Measurements from ENCODE around the gene ISCA2.

The ISCA2 gene

DNA sequence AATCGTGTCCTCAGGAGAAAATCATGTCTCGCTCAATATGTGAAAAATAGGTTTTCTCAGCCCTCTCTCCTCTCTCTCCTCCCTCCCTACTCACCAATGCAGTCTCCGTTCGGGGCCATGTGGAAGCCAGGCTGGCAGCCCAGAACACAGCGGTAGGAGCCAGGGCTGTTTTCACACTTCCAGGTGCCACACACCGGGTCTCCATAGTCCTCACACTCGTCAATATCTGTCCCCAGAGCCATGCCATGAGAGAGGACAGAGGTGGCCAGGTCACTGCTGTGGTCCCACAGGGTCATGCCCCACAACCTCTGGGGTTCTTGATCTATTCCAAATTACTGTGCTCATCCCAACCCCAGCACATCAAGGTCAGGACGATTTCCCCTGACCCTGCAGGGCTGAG is 13.5 kb downstream of the ISCA2 start:
- DNase-seq (ENCODE audit: low read depth): no peak
- TF ChIP-seq, protein P1, sequence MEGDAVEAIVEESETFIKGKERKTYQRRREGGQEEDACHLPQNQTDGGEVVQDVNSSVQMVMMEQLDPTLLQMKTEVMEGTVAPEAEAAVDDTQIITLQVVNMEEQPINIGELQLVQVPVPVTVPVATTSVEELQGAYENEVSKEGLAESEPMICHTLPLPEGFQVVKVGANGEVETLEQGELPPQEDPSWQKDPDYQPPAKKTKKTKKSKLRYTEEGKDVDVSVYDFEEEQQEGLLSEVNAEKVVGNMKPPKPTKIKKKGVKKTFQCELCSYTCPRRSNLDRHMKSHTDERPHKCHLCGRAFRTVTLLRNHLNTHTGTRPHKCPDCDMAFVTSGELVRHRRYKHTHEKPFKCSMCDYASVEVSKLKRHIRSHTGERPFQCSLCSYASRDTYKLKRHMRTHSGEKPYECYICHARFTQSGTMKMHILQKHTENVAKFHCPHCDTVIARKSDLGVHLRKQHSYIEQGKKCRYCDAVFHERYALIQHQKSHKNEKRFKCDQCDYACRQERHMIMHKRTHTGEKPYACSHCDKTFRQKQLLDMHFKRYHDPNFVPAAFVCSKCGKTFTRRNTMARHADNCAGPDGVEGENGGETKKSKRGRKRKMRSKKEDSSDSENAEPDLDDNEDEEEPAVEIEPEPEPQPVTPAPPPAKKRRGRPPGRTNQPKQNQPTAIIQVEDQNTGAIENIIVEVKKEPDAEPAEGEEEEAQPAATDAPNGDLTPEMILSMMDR (IDR thresholded peaks at IDR 0.05; ENCODE audit: insufficient read depth, low read depth, low read length, missing control alignments): no peak

DNA sequence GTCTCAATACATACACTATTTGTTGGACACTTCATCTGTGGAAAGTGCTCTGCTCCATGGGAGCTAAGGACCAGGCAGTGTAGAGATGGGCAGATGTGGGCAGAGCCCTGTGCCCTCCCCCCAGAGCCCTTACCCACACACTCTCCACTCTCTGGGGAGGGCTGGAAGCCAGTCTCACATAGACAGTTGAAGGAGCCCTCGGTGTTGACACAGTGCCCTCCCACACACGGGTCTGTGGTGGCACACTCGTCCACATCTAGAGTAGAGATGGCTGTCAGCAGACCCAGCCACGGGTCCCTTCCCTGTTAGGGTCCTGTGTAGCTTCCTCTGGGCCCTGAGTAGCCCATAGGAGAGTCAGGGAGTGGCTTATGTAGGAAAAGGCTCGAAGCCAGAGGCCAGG is 14.3 kb downstream of the ISCA2 start:
- DNase-seq (ENCODE audit: low read depth): no peak
- H3K4me3 ChIP-seq (ENCODE audit: low read length): no peak overlapping the region
- TF ChIP-seq, protein P1 (IDR thresholded peaks at IDR 0.05; ENCODE audit: insufficient read depth, low read depth, low read length, missing control alignments): no peak

More for the DNA sequence above, 13.5 kb downstream of the ISCA2 start:
- no peak overlapping the region for H3K4me3 ChIP-seq (ENCODE audit: low read length)

DNA sequence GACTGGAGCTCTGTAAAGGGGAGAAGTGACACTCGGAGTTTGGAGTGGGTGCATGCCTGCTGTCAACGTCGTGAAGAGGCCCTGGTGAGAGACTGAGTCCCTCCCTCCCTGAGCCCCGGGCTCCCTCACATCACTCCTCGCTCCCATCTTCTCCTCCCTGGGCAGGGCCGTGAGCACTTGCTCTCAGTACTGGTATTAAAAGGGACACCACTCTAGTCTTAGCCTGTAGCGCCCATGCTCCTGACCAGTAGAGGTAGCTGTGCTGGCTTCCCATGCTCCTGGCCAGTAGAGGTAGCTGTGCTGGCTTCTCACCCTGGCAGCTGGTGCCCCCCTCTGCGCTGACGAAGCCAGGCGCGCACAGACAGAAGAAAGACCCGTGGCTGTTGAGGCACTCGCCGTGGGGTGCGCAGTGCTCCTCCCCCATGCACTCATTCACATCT is 14.7 kb downstream of the ISCA2 start:
- no peak overlapping the region for H3K4me3 ChIP-seq (ENCODE audit: low read length)
- TF ChIP-seq, protein P1 (IDR thresholded peaks at IDR 0.05; ENCODE audit: insufficient read depth, low read depth, low read length, missing control alignments): peak; percentile 35
- no peak for DNase-seq (ENCODE audit: low read depth)

DNA sequence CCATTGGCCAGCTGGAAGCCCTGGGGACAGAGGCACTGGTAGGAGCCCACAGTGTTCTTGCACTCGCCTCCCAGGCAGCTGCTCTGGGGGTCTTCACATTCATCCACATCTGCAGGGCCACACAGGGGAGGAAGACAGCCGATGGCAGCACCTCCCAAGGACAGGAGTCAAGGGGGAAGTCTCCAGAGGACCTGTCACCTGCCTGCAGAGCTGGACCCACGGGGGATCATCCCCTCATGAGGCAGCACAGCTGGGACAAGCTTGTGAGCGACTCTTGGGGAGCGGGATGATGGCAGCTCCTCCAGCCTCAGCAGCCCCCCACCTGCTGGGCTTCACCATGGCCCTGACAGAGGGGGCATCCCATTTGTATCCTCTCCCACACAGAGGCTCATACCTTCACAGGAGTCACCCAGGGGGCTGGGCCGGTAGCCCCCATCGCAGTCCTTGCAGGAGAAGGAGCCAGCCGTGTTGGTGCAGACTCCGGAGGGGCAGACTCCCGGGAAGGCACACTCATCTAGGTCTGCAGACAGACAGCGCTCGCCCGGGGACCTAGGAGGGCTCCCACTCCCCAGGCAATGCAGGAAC is 15.4 kb downstream of the ISCA2 start:
- TF ChIP-seq, protein P1 (IDR thresholded peaks at IDR 0.05; ENCODE audit: insufficient read depth, low read depth, low read length, missing control alignments): no peak
- DNase-seq (ENCODE audit: low read depth): no peak
- H3K4me3 ChIP-seq (ENCODE audit: low read length): no peak overlapping the region

DNA sequence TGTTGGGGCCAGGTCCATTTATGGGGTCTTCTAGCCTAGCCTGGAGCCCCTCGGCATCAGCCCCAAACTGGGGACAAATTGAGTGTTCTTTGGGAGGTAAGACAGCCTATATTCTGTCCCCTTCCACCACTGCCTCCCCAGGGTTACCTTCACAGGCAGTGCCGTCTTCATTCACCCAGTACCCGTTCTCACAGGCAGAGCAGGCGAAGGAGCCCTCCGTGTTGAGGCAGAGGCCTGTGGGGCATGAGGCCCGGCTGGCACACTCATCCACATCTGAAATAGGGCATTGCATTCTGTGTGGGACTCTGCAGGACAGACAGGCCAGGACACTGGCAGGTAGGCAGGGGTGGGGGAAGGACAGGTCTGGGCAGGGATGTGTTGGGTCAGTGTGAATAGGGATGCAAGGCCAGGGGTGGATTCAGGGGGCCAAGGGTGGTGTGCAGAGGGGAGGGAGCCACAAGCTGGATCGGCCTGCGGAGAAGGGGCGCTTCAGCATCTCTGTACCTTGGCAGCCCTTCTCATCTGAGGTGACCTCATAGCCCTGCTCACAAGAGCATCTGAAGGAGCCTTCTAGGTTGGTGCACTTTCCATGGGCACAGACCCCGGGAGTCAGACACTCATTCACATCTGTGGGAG is 16.1 kb downstream of the ISCA2 start:
- DNase-seq (ENCODE audit: low read depth): no peak
- no peak overlapping the region for H3K4me3 ChIP-seq (ENCODE audit: low read length)
- TF ChIP-seq, protein P1 (IDR thresholded peaks at IDR 0.05; ENCODE audit: insufficient read depth, low read depth, low read length, missing control alignments): no peak

DNA sequence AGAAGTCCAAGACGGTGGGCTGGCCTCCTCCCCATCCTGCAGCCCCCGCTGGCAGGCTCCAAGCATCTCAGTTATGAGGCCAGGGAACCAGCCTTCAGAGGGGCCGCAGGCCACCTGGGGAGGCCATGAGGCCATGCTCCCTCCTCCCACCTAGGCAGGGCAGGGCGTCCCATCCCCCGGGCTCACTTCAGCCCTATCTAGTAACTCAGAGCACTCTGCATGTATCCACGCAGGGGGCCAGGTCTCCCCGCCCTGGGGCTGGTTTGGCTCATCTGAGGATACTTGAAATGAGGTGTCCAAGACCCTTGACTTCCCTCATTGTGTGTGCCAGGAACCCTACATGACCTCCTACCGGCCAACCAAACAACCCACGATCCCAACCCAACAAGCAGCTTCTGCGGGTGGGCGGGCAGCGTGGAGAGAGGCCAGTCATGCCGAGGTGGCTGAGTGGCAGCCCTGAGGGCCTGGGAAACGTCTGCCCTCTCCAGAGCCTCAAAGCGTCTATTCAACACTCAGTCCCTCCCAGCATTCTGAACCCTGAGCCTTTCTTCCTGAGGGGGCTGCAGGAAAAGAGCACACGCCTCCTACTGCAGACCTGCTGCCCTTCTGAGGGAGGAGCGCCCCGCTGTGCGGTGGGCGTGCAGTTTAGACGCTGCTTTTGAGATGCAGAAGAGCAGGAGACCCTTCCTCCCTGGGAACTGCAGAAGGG is 16.8 kb downstream of the ISCA2 start:
- no peak for DNase-seq (ENCODE audit: low read depth)
- TF ChIP-seq, protein P1 (IDR thresholded peaks at IDR 0.05; ENCODE audit: insufficient read depth, low read depth, low read length, missing control alignments): no peak
- no peak overlapping the region for H3K4me3 ChIP-seq (ENCODE audit: low read length)

All from epithelial cell of esophagus (primary cell).